ENCODE data around the gene CSAD. TPM values are rescaled to one million over a fixed set of nuclear protein-coding genes. Genes with fewer than 3 reads are reported as not detected.

The CSAD gene
- total and polyA plus RNA-seq, 3 experiments from 2014 or later, result 0.70 to 18.7 (median 15.8) TPM

- peaks cover 1 to 64% (median 11%) of the 10 kb centered on the region in 3 donors for H3K36me3 Mint-ChIP-seq
- H3K4me1 Mint-ChIP-seq, result peaks cover 59 to 81% (median 64%) of the 10 kb centered on the region in 3 donors
- Histone ChIP-seq H3K9me3 (ENCODE audit: low read length) (no peaks in the 10 kb centered on the region), H3K4me1 (ENCODE audit: insufficient read depth, low read length) (peaks cover 57% of the 10 kb centered on the region), H3K27ac (ENCODE audit: low read depth, low read length) (no peak overlapping the region), H3K36me3 (ENCODE audit: insufficient read depth, low read length) (peaks cover 37% of the 10 kb centered on the region), H3K4me3 (ENCODE audit: low read length) (no peak overlapping the region), H3K27me3 (ENCODE audit: insufficient read depth, low read length, poor library complexity, severe bottlenecking) (no peaks in the 10 kb centered on the region)
- peaks cover 0 to under 1% of the 10 kb centered on the region in 2 donors for H3K27me3 Mint-ChIP-seq
- peak overlapping the region in 7 of 8 donors; percentile 4 to 99 (median 57) for H3K27ac Mint-ChIP-seq
- no peaks in the 10 kb centered on the region for H3K9me3 Mint-ChIP-seq
- ChIA-PET POLR2A (interaction anchor here (0.7 kb wide), 1 partner anchor 109 kb away, joined by 3 read pairs; no protein-coding TSS in a partner anchor), CTCF (interaction anchor here (0.6 to 13.9 kb wide), 17 partner anchors 9 to 166 kb away, joined by 3 to 192 read pairs (median 8); partner anchors contain the start of genes AAAS, ESPL1, PFDN5 and SOAT2)
- DNase-seq, result no peak
- peak overlapping the region in 3 of 7 donors; percentile 41 to 81 (median 46) for H3K4me3 Mint-ChIP-seq
These were observed 31.0 kb upstream of the CSAD start for GRCh38 chr12:53211476-53212381.

GRCh38 chr12:53210843-53211242, 30.1 kb upstream of the CSAD start:
- H3K4me3 ChIP-seq (ENCODE audit: low read length), result no peak overlapping the region
- no peaks in the 10 kb centered on the region for H3K9me3 ChIP-seq (ENCODE audit: low read length)
- H3K27ac ChIP-seq (ENCODE audit: low read depth, low read length), result no peak overlapping the region
- no peaks in the 10 kb centered on the region for H3K27me3 ChIP-seq (ENCODE audit: insufficient read depth, low read length, poor library complexity, severe bottlenecking)
- no peak for DNase-seq
- H3K36me3 Mint-ChIP-seq, result peaks cover 1 to 66% (median 8%) of the 10 kb centered on the region in 3 donors
- H3K4me3 Mint-ChIP-seq, result no peak overlapping the region
- H3K4me1 ChIP-seq (ENCODE audit: insufficient read depth, low read length), result peaks cover 49% of the 10 kb centered on the region
- H3K9me3 Mint-ChIP-seq, result no peaks in the 10 kb centered on the region
- peak overlapping the region in 4 of 8 donors; percentile 12 to 99 (median 65) for H3K27ac Mint-ChIP-seq
- peaks cover 0 to 1% of the 10 kb centered on the region in 2 donors for H3K27me3 Mint-ChIP-seq
- ChIA-PET CTCF (interaction anchor here (1.0 to 13.9 kb wide), 15 partner anchors 9 to 145 kb away, joined by 3 to 192 read pairs (median 8); partner anchors contain the start of genes AAAS, CSAD, ESPL1 and PFDN5), POLR2A (no interaction called here)
- peaks cover 59 to 81% (median 64%) of the 10 kb centered on the region in 3 donors for H3K4me1 Mint-ChIP-seq
- H3K36me3 ChIP-seq (ENCODE audit: insufficient read depth, low read length), result peaks cover 37% of the 10 kb centered on the region

- Histone ChIP-seq H3K27ac (ENCODE audit: low read depth, low read length) (peak overlapping the region; percentile 28), H3K9me3 (ENCODE audit: low read length) (no peaks in the 10 kb centered on the region), H3K4me1 (ENCODE audit: insufficient read depth, low read length) (peaks cover 60% of the 10 kb centered on the region), H3K4me3 (ENCODE audit: low read length) (peak overlapping the region; percentile 52), H3K36me3 (ENCODE audit: insufficient read depth, low read length) (peaks cover 28% of the 10 kb centered on the region), H3K27me3 (ENCODE audit: insufficient read depth, low read length, poor library complexity, severe bottlenecking) (no peaks in the 10 kb centered on the region)
- Mint-ChIP-seq H3K27me3 (peaks cover 0 to 1% of the 10 kb centered on the region in 2 donors), H3K9me3 (no peaks in the 10 kb centered on the region), H3K4me3 (peak overlapping the region; percentile 60 to 88 (median 83)), H3K27ac (peak overlapping the region; percentile 84 to 99 (median 93)), H3K36me3 (peaks cover 1 to 48% (median 6%) of the 10 kb centered on the region in 3 donors), H3K4me1 (peaks cover 65 to 83% (median 71%) of the 10 kb centered on the region in 3 donors)
- DNase-seq, result peak in 3 of 5 donors; percentile 42 to 55 (median 44)
- ChIA-PET POLR2A (interaction anchor here (0.9 to 3.9 kb wide), 4 partner anchors 11 to 292 kb away, joined by 3 to 25 read pairs (median 12); partner anchors contain the start of genes CSAD, TARBP2 and ZNF740), CTCF (interaction anchor here (0.8 to 13.9 kb wide), 17 partner anchors 9 to 143 kb away, joined by 3 to 192 read pairs (median 7); partner anchors contain the start of genes AAAS, CSAD, ESPL1 and PFDN5)
These were observed 28.2 kb upstream of the CSAD start for GRCh38 chr12:53208877-53209463.

- H3K36me3 ChIP-seq (ENCODE audit: insufficient read depth, low read length), result peaks cover 22% of the 10 kb centered on the region
- peaks cover 64 to 83% (median 71%) of the 10 kb centered on the region in 3 donors for H3K4me1 Mint-ChIP-seq
- H3K27me3 Mint-ChIP-seq, result peaks cover 0 to 1% of the 10 kb centered on the region in 2 donors
- POLR2A ChIA-PET, result interaction anchor here (0.6 to 3.9 kb wide), 5 partner anchors 12 to 292 kb away, joined by 3 to 25 read pairs (median 4); partner anchors contain the start of genes CSAD, TARBP2 and ZNF740
- CTCF ChIA-PET, result interaction anchor here (0.8 to 13.9 kb wide), 17 partner anchors 8 to 144 kb away, joined by 3 to 192 read pairs (median 5); partner anchors contain the start of genes AAAS, CSAD, ESPL1 and PFDN5
- peak overlapping the region; percentile 60 to 88 (median 83) for H3K4me3 Mint-ChIP-seq
- H3K27ac Mint-ChIP-seq, result peak overlapping the region; percentile 84 to 99 (median 93)
- H3K4me3 ChIP-seq (ENCODE audit: low read length), result peak overlapping the region; percentile 52
- no peak overlapping the region for H3K27ac ChIP-seq (ENCODE audit: low read depth, low read length)
- peaks cover 1 to 47% (median 1%) of the 10 kb centered on the region in 3 donors for H3K36me3 Mint-ChIP-seq
- no peaks in the 10 kb centered on the region for H3K9me3 Mint-ChIP-seq
- no peaks in the 10 kb centered on the region for H3K9me3 ChIP-seq (ENCODE audit: low read length)
- no peak for DNase-seq
- H3K27me3 ChIP-seq (ENCODE audit: insufficient read depth, low read length, poor library complexity, severe bottlenecking), result no peaks in the 10 kb centered on the region
- H3K4me1 ChIP-seq (ENCODE audit: insufficient read depth, low read length), result peaks cover 60% of the 10 kb centered on the region
These were observed 27.7 kb upstream of the CSAD start for GRCh38 chr12:53208435-53208834.

- DNase-seq, result peak; percentile 47 to 85 (median 67)
- H3K27me3 ChIP-seq (ENCODE audit: insufficient read depth, low read length, poor library complexity, severe bottlenecking), result no peaks in the 10 kb centered on the region
- H3K4me1 ChIP-seq (ENCODE audit: insufficient read depth, low read length), result peaks cover 74% of the 10 kb centered on the region
- Mint-ChIP-seq H3K9me3 (no peaks in the 10 kb centered on the region), H3K27me3 (peaks cover 0 to 1% of the 10 kb centered on the region in 2 donors), H3K4me1 (peaks cover 65 to 86% (median 74%) of the 10 kb centered on the region in 3 donors), H3K36me3 (peaks cover 0 to 37% (median 2%) of the 10 kb centered on the region in 3 donors), H3K27ac (peak within 1 kb of the TSS; percentile 88 to 99 (median 93)), H3K4me3 (peak within 1 kb of the TSS; percentile 83 to 98 (median 89))
- ChIA-PET CTCF (interaction anchor here (0.7 to 9.4 kb wide), 13 partner anchors 9 to 141 kb away, joined by 3 to 192 read pairs (median 5); partner anchors contain the start of genes AAAS, CSAD, ESPL1 and PFDN5), POLR2A (interaction anchor here (0.9 to 3.9 kb wide), 6 partner anchors 8 to 88 kb away, joined by 3 to 25 read pairs (median 6); partner anchors contain the start of genes CSAD, PFDN5 and ZNF740)
- no peaks in the 10 kb centered on the region for H3K9me3 ChIP-seq (ENCODE audit: low read length)
- H3K36me3 ChIP-seq (ENCODE audit: insufficient read depth, low read length), result peaks cover 10% of the 10 kb centered on the region
- peak within 1 kb of the TSS; percentile 93 for H3K4me3 ChIP-seq (ENCODE audit: low read length)
- peak within 1 kb of the TSS; percentile 55 for H3K27ac ChIP-seq (ENCODE audit: low read depth, low read length)
These were observed 26.3 kb upstream of the CSAD start, which contains the start of gene ITGB7 for GRCh38 chr12:53207042-53207441. Gene ITGB7 (minus strand): TSS chr12:53207251. CDS start chr12:53200443, 6,808 bp downstream.

- Histone ChIP-seq H3K27ac (ENCODE audit: low read depth, low read length) (peak overlapping the region; percentile 55), H3K9me3 (ENCODE audit: low read length) (no peaks in the 10 kb centered on the region), H3K36me3 (ENCODE audit: insufficient read depth, low read length) (peaks cover 2% of the 10 kb centered on the region), H3K27me3 (ENCODE audit: insufficient read depth, low read length, poor library complexity, severe bottlenecking) (no peaks in the 10 kb centered on the region), H3K4me1 (ENCODE audit: insufficient read depth, low read length) (peaks cover 81% of the 10 kb centered on the region), H3K4me3 (ENCODE audit: low read length) (peak overlapping the region; percentile 93)
- Mint-ChIP-seq H3K27me3 (peaks cover 0 to 1% of the 10 kb centered on the region in 2 donors), H3K4me3 (peak overlapping the region; percentile 83 to 98 (median 89)), H3K36me3 (peaks cover 0 to 31% (median 6%) of the 10 kb centered on the region in 3 donors), H3K27ac (peak overlapping the region; percentile 85 to 99 (median 90)), H3K9me3 (no peaks in the 10 kb centered on the region), H3K4me1 (peaks cover 70 to 94% (median 84%) of the 10 kb centered on the region in 3 donors)
- ChIA-PET POLR2A (interaction anchor here (0.9 to 3.9 kb wide), 3 partner anchors 14 to 89 kb away, joined by 3 to 25 read pairs (median 20); partner anchors contain the start of genes CSAD, PFDN5 and ZNF740), CTCF (interaction anchor here (1.0 to 9.4 kb wide), 7 partner anchors 15 to 116 kb away, joined by 3 to 192 read pairs (median 4); partner anchors contain the start of genes AAAS, ESPL1 and PFDN5)
- peak in 3 of 5 donors; percentile 32 to 80 (median 42) for DNase-seq
These were observed 25.2 kb upstream of the CSAD start for GRCh38 chr12:53205747-53206419.

Measured in CD8-positive, alpha-beta memory T cell (primary cell).